HFF-Myc (cell line): Measurements from ENCODE around the gene TFR2.

Experiments used
- DNase-seq: peaks from one replicate; pipeline ENCODE4 v3.0.0-alpha.2; 2011; ENCODE audit warnings: low read depth; ENCODE audit errors: extremely low read depth
- H3K4me3 ChIP-seq: replicated peaks from 2 replicates; pipeline ENCODE4 v1.5.1; 2011; ENCODE audit warnings: low read depth, mild to moderate bottlenecking, control low read depth, low read length
- TF ChIP-seq, protein P1 (sequence below): IDR thresholded peaks from 2 replicates; pipeline ENCODE4 v1.5.1; 2012; ENCODE audit warnings: mild to moderate bottlenecking, low read depth, low read length, control low read depth; ENCODE audit errors: missing control alignments

Gene TFR2

DNA sequence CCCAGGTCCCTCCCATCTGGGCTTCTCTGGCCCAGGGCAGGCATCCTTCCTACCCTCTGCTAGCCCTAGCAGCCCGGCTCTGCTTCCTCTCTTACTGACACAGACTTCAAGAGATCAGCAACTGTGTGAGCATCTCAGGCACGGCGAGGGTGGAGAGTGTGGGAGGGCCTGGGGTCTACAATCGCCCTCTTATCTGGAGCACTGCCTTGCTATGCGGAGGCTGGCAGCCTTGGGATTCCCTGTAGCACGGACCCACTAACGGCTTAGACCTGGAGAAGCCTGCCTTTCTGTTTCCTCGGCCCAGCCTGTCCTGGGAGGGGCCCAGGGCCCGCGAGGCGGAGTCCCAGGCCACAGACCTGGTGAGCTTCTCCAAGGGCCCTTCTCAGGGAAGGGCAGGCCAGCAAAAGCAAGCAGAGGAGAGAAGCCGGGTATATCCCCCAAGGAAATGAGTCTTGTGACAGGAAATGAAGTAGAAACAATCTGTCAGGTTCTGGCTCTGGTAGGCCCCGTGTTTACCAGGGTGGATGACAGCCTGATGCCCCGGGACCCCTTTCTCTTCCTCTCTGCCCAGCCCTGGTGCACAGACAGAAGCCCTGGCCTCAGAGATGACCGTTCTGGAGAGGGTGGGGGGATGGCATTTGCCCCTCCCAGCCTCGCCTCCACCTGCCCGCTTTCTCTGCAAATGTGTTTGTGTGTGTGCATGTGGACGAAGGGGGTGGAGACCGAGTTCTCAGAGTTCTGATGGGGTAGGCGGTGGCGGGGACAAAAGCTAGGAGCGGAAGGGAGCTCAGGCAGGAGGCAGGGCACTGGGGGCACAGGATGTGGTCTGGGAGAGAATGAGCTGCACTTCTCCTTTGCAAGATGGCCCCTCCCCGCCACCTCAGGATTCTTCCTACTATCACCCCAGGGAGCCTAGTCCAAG lies 58.0 kb downstream of the TFR2 start:
- peak overlapping the region; percentile 90 for H3K4me3 ChIP-seq
- TF ChIP-seq, protein P1, sequence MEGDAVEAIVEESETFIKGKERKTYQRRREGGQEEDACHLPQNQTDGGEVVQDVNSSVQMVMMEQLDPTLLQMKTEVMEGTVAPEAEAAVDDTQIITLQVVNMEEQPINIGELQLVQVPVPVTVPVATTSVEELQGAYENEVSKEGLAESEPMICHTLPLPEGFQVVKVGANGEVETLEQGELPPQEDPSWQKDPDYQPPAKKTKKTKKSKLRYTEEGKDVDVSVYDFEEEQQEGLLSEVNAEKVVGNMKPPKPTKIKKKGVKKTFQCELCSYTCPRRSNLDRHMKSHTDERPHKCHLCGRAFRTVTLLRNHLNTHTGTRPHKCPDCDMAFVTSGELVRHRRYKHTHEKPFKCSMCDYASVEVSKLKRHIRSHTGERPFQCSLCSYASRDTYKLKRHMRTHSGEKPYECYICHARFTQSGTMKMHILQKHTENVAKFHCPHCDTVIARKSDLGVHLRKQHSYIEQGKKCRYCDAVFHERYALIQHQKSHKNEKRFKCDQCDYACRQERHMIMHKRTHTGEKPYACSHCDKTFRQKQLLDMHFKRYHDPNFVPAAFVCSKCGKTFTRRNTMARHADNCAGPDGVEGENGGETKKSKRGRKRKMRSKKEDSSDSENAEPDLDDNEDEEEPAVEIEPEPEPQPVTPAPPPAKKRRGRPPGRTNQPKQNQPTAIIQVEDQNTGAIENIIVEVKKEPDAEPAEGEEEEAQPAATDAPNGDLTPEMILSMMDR = no peak
- DNase-seq = no peak

DNA sequence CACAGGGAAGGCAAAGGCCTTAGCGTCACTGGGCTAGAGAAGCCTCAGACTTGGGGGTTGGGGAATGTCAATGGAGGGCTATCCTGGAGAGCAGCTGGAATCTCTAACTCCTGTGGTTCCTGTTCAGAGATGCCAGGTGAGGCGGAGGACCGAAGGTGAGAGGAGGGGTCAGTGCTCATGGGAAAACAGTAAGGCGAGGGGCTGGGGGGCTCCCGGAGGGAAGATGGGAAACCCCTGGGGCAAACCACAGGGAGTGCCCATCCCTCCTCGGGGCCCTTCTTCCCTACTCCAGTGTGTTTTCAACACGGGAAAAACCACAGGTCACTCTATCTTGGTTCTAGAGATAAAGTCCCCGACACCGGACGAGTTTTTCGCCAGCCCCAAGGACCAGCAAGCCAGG lies 58.7 kb downstream of the TFR2 start:
- TF ChIP-seq, protein P1 = no peak
- no peak overlapping the region for H3K4me3 ChIP-seq
- DNase-seq = no peak

DNA sequence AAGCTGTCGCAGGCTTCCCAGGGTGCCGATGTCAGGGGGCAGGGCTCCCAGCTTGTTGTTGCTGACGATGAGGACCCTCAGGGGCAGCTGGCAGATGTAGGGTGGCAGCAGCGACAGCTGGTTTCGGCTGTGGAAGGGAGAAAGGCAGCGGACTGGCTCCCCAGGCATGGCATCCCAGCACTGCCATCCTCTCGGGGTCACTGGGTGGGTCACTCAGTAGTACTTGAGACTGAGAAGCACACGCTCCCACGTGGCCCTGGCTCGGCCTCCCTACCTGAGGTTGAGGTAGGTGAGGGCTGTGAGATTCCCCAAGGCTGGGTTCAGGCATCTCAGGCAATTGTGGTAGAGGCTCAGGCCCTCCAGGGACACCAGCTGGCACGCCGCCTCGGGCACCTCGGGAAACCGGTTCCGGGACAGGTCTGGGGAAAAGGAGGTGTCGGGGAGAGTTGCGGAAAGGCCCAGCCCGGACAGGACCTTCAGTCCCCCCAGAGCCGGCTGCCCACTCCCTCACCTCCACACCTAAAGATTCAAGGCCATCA lies 59.2 kb downstream of the TFR2 start:
- DNase-seq = no peak
- TF ChIP-seq, protein P1 = no peak
- no peak overlapping the region for H3K4me3 ChIP-seq

DNA sequence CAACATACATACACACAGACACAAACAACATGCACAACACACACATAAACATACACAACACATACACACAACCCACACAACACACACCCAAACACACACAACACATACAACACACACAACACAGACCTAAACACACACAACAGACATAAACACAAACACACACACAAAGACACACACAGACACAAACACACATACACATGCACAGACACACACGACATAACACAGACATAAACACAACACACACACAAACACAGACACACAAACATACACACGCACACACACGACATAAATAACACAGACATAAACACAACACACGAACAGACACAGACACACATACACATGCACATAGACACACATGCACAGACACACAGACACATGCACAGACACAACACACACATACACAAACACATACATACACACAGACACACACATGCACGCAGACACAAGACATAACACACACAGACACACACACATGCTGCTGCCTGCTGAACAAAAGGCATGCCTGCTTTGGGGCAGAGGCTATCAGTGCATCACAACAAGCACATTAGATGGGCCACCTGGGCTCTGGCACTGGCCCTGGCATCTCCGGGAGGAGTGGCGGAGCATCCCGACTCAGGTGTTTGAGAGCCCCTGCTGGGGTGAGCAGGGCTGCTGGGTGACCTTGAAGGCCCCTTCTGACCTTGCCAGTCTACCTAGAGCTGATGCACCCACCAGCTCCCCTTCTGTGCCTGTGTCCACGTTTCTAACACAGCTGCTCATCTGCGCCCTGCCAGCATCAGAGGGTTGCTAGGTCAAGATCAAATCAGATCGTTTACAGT lies 60.7 kb downstream of the TFR2 start:
- no peak for DNase-seq
- TF ChIP-seq, protein P1 = no peak
- H3K4me3 ChIP-seq = no peak overlapping the region

DNA sequence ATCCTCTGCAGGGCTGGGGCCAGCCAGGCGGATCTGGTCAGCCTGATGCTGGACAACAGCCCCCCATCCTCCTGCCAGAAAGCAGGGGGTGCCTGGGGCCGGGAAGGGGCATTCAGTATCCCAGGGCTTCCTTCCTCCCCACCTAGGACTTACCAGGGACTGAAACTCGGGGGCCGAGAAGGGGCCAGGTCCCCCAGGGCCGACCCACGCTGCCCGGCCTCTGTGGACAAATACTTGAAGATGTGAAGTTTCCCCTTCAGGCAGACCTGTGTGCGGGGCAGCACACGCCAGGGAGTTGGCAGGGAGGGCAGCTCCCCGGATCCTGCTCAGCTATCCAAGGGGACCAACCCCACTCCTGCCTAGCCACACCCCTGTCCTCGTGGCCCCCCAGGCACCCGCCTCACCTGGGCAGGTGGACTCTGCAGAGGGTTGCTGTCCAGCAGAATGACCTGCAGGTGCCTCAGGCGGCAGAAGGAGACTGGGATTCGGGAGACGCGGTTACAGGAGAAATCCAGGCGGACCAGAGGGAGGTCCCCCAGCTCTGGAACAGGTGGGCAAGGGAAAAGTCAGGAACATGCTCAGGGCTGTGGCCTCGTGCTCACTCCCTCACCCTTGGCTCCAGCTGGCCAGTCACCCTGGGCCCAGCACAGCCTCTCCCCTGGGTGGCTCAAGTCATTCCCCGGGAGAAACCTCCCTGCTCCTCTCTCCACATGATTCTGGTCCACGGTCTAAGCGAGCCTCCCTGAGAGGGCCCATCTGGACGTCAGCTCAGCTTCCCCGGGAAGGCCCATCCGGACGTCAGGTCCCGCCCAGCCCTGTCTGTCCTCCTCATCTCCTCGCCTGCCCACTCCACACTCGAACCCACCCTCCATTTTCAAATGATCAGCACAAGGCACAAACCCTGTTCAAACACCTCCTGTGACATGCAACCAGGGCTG lies 62.8 kb downstream of the TFR2 start:
- TF ChIP-seq, protein P1 = no peak
- DNase-seq = no peak
- H3K4me3 ChIP-seq = no peak overlapping the region

DNA sequence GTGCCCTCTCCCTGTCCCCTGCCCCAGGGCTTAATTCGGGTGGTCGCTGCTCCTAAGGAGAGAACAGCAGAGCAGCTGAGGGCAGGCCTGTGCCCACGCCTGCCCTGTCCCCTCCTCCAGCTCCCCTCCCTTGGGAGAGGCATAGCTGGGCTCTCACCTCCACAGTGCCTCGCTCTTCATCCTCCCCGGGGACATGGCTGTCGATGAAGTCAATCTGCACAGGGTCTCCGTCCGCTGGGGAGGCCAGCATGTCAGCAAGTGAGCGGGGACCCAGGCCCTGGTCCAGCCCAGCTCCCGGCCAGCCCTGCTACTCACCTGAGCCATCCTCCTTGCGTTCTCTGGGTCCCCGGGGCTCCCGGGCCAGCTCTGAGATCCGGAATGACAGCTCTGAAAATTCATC lies 63.8 kb downstream of the TFR2 start:
- no peak for DNase-seq
- TF ChIP-seq, protein P1 = no peak

More for the DNA sequence above, 63.8 kb downstream of the TFR2 start:
- no peak overlapping the region for H3K4me3 ChIP-seq
